GM19438 (cell line): ENCODE data around the gene DEFB119.
"Not testable (repeated sequence)": the region's sequence is repeated elsewhere in the genome, so short reads cannot be mapped to it uniquely, and the experiment has no call there.

Experiments used
- ATAC-seq: cut with Tn5 transposase; IDR thresholded peaks from one replicate; pipeline ENCODE4 v1.9.1; 2021; ENCODE audit warnings: low read depth; ENCODE audit not compliant: unreplicated experiment

The DEFB119 gene

GRCh38 chr20:31390490-31390889, at the start of gene DEFB119:
Gene DEFB119, minus strand, starts transcription at chr20:31390590. Its CDS starts 107 bp downstream, at chr20:31390483.
- no peak for ATAC-seq

GRCh38 chr20:31430568-31431115, 40.3 kb upstream of the DEFB119 start:
- ATAC-seq = no peak

DNA sequence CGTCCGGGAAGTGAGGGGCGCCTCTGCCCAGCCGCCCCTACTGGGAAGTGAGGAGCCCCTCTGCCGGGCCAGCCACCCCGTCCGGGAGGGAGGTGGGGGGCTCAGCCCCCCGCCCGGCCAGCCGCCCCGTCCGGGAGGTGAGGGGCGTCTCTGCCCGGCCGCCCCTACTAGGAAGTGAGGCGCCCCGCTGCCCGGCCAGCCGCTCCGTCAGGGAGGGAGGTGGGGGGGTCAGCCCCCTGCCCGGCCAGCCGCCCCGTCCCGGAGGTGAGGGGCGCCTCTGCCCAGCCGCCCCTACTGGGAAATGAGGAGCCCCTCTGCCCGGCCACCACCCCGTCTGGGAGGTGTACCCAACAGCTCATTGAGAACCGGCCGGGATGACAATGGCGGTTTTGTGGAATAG, 37.2 kb upstream of the DEFB119 start:
- not testable (repeated sequence) for ATAC-seq

DNA sequence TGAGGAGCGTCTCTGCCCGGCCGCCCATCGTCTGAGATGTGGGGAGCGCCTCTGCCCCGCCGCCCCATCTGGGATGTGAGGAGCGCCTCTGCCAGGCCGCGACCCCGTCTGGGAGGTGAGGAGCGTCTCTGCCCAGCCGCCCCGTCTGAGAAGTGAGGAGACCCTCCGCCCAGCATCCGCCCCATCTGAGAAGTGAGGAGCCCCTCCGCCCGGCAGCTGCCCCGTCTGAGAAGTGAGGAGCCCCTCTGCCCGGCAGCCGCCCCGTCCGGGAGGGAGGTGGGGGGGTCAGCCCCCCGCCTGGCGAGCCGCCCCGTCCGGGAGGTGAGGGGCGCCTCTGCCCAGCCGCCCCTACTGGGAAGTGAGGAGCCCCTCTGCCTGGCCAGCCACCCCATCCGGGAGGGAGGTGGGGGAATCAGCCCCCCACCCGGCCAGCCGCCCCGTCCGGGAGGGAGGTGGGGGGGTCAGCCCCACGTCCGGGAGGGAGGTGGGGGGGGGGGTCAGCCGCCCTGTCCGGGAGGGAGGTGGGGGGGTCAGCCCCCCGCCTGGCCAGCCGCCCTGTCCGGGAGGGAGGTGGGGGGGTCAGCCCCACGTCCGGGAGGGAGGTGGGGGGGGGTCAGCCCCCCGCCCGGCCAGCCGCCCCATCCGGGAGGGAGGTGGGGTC, 36.6 kb upstream of the DEFB119 start:
- ATAC-seq = not testable (repeated sequence)

DNA sequence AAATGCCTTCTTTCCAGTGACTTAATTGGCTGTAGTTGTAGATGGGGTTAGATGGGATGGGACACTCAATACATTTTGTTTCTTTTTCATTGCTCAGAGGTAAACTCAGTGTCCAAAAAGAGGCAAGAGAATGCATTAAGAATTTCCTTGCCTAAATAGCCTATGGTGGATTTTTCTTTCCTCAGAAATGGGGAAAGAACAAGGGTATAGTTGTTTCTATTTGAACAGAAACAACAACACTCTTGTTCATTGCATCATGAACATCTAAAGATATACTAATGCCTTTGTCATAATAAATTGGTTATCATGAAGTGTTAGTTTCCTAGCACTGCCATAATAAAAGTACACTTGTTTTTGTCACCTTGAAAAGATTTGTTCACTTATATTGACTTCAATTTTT, 35.4 kb upstream of the DEFB119 start:
- ATAC-seq = no peak

- no peak for ATAC-seq
Measured at GRCh38 chr20:31418307-31418706, 27.9 kb upstream of the DEFB119 start.

DNA sequence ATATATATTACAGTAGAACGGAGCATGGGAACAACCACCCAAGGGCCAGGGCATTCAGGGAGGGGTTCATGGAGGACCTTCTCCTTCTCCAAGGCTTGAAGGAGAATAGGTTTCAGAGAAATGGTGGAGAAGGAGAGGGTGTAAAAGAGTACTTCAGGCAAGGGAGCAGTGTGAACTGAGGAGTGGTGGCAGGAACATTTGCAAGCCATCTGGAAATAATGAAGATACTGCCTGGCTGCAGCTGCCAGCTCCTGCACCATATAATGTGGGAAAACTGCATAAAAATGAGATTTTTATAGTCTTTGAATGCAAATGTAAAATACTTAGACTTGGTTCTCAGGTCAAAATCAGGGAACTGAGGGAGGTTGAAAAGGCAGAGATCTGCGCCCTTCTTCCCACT, 25.3 kb upstream of the DEFB119 start:
- no peak for ATAC-seq

- ATAC-seq = no peak
Measured at GRCh38 chr20:31414381-31414780, 24.0 kb upstream of the DEFB119 start.

DNA sequence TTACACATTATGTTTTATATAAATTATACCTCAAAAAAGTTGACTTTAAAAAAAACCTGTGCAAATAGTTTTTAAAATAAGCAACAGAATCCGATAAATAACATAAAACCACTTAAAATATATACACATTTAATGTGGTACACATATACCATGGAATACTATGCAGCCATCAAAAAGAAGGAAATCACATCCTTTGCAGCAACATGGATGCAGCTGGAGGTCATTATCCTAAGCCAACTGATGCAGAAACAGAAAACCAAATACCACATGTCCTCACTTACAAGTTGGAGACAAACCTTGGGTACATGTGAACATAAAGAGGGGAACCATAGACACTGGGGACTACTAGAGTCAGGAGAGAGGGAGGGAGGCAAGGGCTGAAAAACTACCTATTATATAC, 19.6 kb upstream of the DEFB119 start:
- ATAC-seq = no peak

GRCh38 chr20:31406115-31406514, 15.7 kb upstream of the DEFB119 start, which contains the start of gene DEFB121:
Gene DEFB121, minus strand, starts transcription at chr20:31406215. Its CDS starts 63 bp downstream, at chr20:31406152.
- no peak for ATAC-seq

DNA sequence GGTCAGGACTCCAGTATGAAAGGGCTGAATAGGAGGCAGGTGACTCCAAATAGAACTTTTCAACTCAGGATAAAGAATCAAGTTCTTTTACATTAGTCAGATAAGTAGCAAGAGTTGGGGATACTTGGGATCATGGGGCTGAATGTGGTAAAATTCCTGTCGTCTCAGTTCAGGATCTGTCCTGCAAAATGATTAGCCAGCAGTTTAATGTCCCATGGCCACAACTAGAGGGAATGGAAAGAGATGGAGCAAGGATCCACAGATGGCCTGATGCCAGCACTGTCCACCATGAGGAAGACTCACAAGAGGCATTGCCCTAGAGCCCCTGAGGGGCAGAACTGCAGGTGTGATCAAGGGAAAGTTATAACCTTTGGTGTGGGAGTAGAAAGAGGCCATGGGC, 13.5 kb upstream of the DEFB119 start:
- ATAC-seq = no peak

DNA sequence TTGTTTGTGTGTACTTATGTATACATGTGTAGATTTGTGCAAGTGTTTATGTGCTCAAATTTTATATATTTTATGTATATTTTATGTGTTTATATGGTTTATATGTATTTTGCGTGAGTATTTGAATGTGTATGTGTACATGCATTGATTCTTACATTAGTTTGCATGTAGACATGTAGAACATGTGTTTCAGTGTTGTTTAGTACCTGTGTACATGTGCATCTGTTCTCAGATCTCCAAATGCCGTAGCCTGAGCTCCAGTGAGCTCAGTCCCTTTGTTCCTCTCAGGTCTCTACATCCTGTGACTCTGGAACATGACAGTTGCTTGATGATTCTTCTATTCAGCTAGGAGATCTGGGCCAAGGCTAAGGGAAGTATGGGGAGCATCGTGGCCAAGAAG, 4.5 kb upstream of the DEFB119 start:
- ATAC-seq = no peak

- ATAC-seq = no peak
Measured at GRCh38 chr20:31392836-31393235, 2.4 kb upstream of the DEFB119 start.

DNA sequence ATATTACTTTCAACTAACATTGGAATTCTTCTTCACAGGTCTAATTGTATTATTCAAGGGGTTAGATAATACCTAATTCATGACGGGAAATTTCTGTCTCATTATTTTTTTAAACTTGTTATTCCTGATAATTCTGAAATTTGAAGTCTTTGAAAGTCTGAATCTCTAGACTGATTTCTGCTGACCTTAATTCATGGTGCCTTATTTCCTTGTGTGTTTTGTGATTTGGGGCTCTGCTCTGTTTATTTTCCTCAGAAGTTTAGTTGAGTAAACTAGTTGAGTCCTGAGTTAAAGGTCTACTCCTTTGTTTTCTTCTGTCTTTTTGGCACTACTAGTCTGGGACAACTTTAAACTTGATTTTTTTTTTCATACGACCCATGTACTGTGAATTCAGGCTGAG, 16.0 kb downstream of the DEFB119 start:
- no peak for ATAC-seq

DNA sequence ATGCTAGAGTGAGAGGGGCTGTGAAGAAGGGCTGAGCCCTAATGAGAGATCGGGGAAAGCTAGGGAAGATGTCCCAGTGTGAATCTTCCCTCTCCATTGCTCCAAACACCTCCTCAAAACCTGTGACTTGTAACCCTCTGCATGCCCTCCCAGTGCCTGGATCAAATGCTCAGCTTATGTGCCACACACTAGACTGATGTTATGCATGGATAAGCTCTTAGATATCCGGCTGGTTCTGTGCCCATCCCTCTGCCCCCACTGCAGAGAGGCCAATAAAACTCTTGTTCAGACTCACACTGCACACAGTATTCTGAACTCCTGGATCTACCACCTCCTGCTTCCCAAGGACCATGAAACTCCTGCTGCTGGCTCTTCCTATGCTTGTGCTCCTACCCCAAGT, 22.1 kb downstream of the DEFB119 start, which contains the start of gene DEFB118:
Gene DEFB118 (plus strand): TSS at position 301 of the 400 bp plus-strand sequence. CDS start 50 bp downstream, at position 351.
- ATAC-seq = no peak

GRCh38 chr20:31364272-31364671, 26.1 kb downstream of the DEFB119 start:
- ATAC-seq = not testable (repeated sequence)

GRCh38 chr20:31363295-31363694, 27.1 kb downstream of the DEFB119 start:
- ATAC-seq = no peak

DNA sequence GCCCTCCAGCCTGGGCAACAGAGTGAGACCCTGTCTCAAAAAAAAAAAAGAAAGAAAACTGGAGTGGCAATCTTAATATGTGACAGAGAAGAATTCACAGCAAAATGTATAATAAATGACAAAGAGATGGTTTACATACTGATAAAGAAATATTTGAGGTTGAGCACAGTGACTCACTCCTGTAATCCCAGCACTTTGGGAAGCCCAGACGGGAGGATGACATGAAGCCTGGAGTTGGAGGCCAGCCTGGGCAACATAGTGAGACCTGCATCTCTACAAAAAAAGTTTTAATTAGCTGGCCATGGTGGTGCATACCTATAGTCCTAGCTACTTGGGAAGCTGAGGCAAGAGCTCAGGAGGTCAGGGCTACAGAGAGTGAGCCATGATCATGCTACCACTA, 34.4 kb downstream of the DEFB119 start:
- no peak for ATAC-seq

- ATAC-seq = no peak
Measured at GRCh38 chr20:31341470-31341869, 48.9 kb downstream of the DEFB119 start.

GRCh38 chr20:31330893-31331292, 59.5 kb downstream of the DEFB119 start:
- no peak for ATAC-seq
